SK-N-SH treated with all-trans-retinoic acid at 6 μM for 48 hours (cell line): ENCODE data around the gene UNC45A.

Source experiments
- ATAC-seq: fragments of 200-7000 bp; cut with Tn5 transposase; 3 replicates; pipeline ENCODE4 v1.9.1; 2020; ENCODE audit warnings: mild to moderate bottlenecking, moderate library complexity
- ARNTL ChIP-seq: fragments of 450-650 bp; formaldehyde crosslinking; IDR thresholded peaks from 2 replicates; pipeline ENCODE4 v1.5.0; 2020; ENCODE audit warnings: low read depth, mild to moderate bottlenecking, moderate library complexity, borderline replicate concordance
- BACH2 ChIP-seq: fragments of 250-450 bp; sonication (Bioruptor Pico); IDR thresholded peaks from 2 replicates; pipeline ENCODE4 v1.9.0; 2021; ENCODE audit warnings: mild to moderate bottlenecking, borderline replicate concordance
- CSDC2 ChIP-seq: fragments of 250-450 bp; sonication (Bioruptor Pico); IDR thresholded peaks from 2 replicates; pipeline ENCODE4 v1.5.0; 2020; ENCODE audit warnings: mild to moderate bottlenecking, moderate library complexity
- ESRRG ChIP-seq: fragments of 250-450 bp; sonication (Bioruptor Pico); IDR thresholded peaks from 2 replicates; pipeline ENCODE4 v1.6.1; 2021; ENCODE audit warnings: mild to moderate bottlenecking
- GLIS3 ChIP-seq: fragments of 250-450 bp; sonication (Bioruptor Pico); IDR thresholded peaks from 2 replicates; pipeline ENCODE4 v1.5.0; 2020; ENCODE audit warnings: mild to moderate bottlenecking, moderate library complexity
- ISL1 ChIP-seq: fragments of 250-450 bp; sonication (Bioruptor Pico); IDR thresholded peaks from 2 replicates; pipeline ENCODE4 v2.1.2; 2022; ENCODE audit warnings: mild to moderate bottlenecking, moderate library complexity
- OSR1 ChIP-seq: fragments of 250-450 bp; sonication (Bioruptor Pico); IDR thresholded peaks from 2 replicates; pipeline ENCODE4 v1.8.0; 2022; ENCODE audit warnings: moderate library complexity, mild to moderate bottlenecking, inconsistent platforms
- PATZ1 ChIP-seq: fragments of 250-450 bp; sonication (Bioruptor Pico); IDR thresholded peaks from 2 replicates; pipeline ENCODE4 v1.8.0; 2020; ENCODE audit warnings: mild to moderate bottlenecking, moderate library complexity, borderline replicate concordance
- PPARA ChIP-seq: fragments of 250-450 bp; sonication (Bioruptor Pico); IDR thresholded peaks from 2 replicates; pipeline ENCODE4 v1.5.0; 2020; ENCODE audit warnings: mild to moderate bottlenecking, borderline replicate concordance
- RARB ChIP-seq: fragments of 250-450 bp; sonication (Bioruptor Pico); IDR thresholded peaks from 2 replicates; pipeline ENCODE4 v1.8.0; 2021; ENCODE audit warnings: mild to moderate bottlenecking, moderate library complexity
- SNAI2 ChIP-seq: fragments of 250-450 bp; sonication (Bioruptor Pico); IDR thresholded peaks from 2 replicates; pipeline ENCODE4 v1.5.0; 2020; ENCODE audit warnings: mild to moderate bottlenecking, moderate library complexity
- TOX ChIP-seq: fragments of 250-450 bp; sonication (Bioruptor Pico); IDR thresholded peaks from 2 replicates; pipeline ENCODE4 v1.8.0; 2021; ENCODE audit warnings: mild to moderate bottlenecking, moderate library complexity, borderline replicate concordance
- TSHZ2 ChIP-seq: fragments of 250-450 bp; sonication (Bioruptor Pico); IDR thresholded peaks from 2 replicates; pipeline ENCODE4 v1.5.0; 2020; ENCODE audit warnings: mild to moderate bottlenecking, moderate library complexity
- ZC3H10 ChIP-seq: fragments of 250-450 bp; sonication (Bioruptor Pico); IDR thresholded peaks from 2 replicates; pipeline ENCODE4 v1.5.1; 2021; ENCODE audit warnings: mild to moderate bottlenecking, moderate library complexity
- ZFP3 ChIP-seq: fragments of 250-450 bp; sonication (Bioruptor Pico); IDR thresholded peaks from 2 replicates; pipeline ENCODE4 v1.5.0; 2020; ENCODE audit warnings: mild to moderate bottlenecking, moderate library complexity
- ZFP30 ChIP-seq: fragments of 450-650 bp; formaldehyde crosslinking; IDR thresholded peaks from 2 replicates; pipeline ENCODE4 v1.5.0; 2022; ENCODE audit warnings: mild to moderate bottlenecking, moderate library complexity
- ZNF565 ChIP-seq: fragments of 450-650 bp; formaldehyde crosslinking; conservative IDR thresholded peaks from 2 replicates; pipeline ENCODE4 v1.5.0; 2020; ENCODE audit warnings: low read depth, mild to moderate bottlenecking, moderate library complexity
- ZNF70 ChIP-seq: fragments of 450-650 bp; formaldehyde crosslinking; IDR thresholded peaks from 2 replicates; pipeline ENCODE4 v1.5.0; 2020; ENCODE audit warnings: mild to moderate bottlenecking, moderate library complexity
- TF ChIP-seq, protein P1 (sequence below): fragments of 250-450 bp; sonication (Bioruptor Pico); IDR thresholded peaks from 2 replicates; pipeline ENCODE4 v1.8.0; 2021; ENCODE audit warnings: low read depth, mild to moderate bottlenecking, moderate library complexity, borderline replicate concordance

UNC45A gene

GRCh38 chr15:90939756-90940155 lies 4.7 kb downstream of the UNC45A start (continued):
- TF ChIP-seq TSHZ2 (CRISPR knock-in tag) (no peak), PPARA (CRISPR knock-in tag) (no peak), GLIS3 (CRISPR knock-in tag) (no peak), ZC3H10 (CRISPR knock-in tag) (no peak), ZFP30 (CRISPR knock-in tag) (no peak), RARB (CRISPR knock-in tag) (no peak)
- TF ChIP-seq, protein P1, sequence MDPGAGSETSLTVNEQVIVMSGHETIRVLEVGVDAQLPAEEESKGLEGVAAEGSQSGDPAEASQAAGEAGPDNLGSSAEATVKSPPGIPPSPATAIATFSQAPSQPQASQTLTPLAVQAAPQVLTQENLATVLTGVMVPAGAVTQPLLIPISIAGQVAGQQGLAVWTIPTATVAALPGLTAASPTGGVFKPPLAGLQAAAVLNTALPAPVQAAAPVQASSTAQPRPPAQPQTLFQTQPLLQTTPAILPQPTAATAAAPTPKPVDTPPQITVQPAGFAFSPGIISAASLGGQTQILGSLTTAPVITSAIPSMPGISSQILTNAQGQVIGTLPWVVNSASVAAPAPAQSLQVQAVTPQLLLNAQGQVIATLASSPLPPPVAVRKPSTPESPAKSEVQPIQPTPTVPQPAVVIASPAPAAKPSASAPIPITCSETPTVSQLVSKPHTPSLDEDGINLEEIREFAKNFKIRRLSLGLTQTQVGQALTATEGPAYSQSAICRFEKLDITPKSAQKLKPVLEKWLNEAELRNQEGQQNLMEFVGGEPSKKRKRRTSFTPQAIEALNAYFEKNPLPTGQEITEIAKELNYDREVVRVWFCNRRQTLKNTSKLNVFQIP (CRISPR knock-in tag) = no peak

DNA sequence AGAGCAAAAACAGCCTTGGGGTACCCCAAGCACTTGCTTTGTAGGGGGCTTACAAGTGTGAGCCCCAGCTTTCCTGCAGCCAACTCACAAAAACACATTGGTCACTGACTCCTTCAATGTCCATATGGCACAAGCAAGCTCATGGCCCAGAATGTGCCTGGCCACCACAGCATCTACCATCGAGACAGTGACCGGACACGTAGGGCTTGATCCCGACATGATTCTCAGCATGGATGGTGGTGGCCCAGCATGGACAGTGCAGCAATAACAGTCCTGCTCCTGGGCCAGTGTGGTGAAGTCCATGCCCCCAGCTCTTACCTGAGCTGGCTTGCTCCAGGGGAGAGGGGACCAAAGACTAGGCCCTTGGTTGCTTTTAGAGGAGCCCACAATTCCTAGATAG lies 6.0 kb downstream of the UNC45A start:
- ATAC-seq = no peak
- TF ChIP-seq PPARA (CRISPR knock-in tag) (no peak), ZFP3 (CRISPR knock-in tag) (no peak), OSR1 (CRISPR knock-in tag) (no peak), ISL1 (CRISPR knock-in tag) (no peak), ESRRG (CRISPR knock-in tag) (no peak), TSHZ2 (CRISPR knock-in tag) (no peak), CSDC2 (no peak), SNAI2 (CRISPR knock-in tag) (no peak), ARNTL (CRISPR knock-in tag) (no peak), RARB (CRISPR knock-in tag) (no peak), ZNF70 (CRISPR knock-in tag) (no peak), BACH2 (CRISPR knock-in tag) (no peak), PATZ1 (CRISPR knock-in tag) (no peak), GLIS3 (CRISPR knock-in tag) (no peak), ZFP30 (CRISPR knock-in tag) (no peak)
- TF ChIP-seq, all 23 proteins: peak for 0

- no peak for ATAC-seq
- TF ChIP-seq ZFP30 (CRISPR knock-in tag) = no peak
- TF ChIP-seq CSDC2 = no peak
- TF ChIP-seq PATZ1 (CRISPR knock-in tag) = no peak
- TF ChIP-seq ZFP3 (CRISPR knock-in tag) = no peak
- no peak for TF ChIP-seq GLIS3 (CRISPR knock-in tag)
- no peak for TF ChIP-seq TOX (CRISPR knock-in tag)
- TF ChIP-seq ESRRG (CRISPR knock-in tag) = no peak
- no peak for TF ChIP-seq ZC3H10 (CRISPR knock-in tag)
- TF ChIP-seq ARNTL (CRISPR knock-in tag) = no peak
- TF ChIP-seq ZNF565 (CRISPR knock-in tag) = no peak
- no peak for TF ChIP-seq SNAI2 (CRISPR knock-in tag)
- TF ChIP-seq ISL1 (CRISPR knock-in tag) = no peak
- TF ChIP-seq OSR1 (CRISPR knock-in tag) = no peak
- TF ChIP-seq RARB (CRISPR knock-in tag) = no peak
- no peak for TF ChIP-seq ZNF70 (CRISPR knock-in tag)
- TF ChIP-seq TSHZ2 (CRISPR knock-in tag) = no peak
Observed at GRCh38 chr15:90942354-90943120, 7.5 kb downstream of the UNC45A start.
